Gastrocnemius medialis (tissue), 4 donors: ENCODE measurements around the gene NUFIP2.

Experiments
- CTCF ChIP-seq, 5 experiments: fragments of 450-650 bp in 3 of 5; fragments of 200-600 bp in 2 of 5; sonication (generic) in 2 of 5; IDR thresholded peaks in 4 of 5; conservative IDR thresholded peaks in 1 of 5; 1 replicate in 4 of 5; 2 replicates in 1 of 5; pipeline ENCODE4 v1.5.1; 2016 to 2019; ENCODE audit warnings: antibody characterized with exemption in 5 of 5, mild to moderate bottlenecking in 3 of 5, moderate library complexity in 3 of 5
- POLR2A ChIP-seq, 2 donors: fragments of 450-650 bp; IDR thresholded peaks; one replicate each; pipeline ENCODE4 v1.6.1; 2017; ENCODE audit warnings: antibody characterized with exemption in 2 of 2, mild to moderate bottlenecking in 2 of 2, moderate library complexity in 2 of 2

GRCh38 chr17:29215174-29215573, 78.8 kb downstream of the NUFIP2 start:
- TF ChIP-seq CTCF (IDR thresholded peaks at IDR 0.05 in 4 of 5, conservative IDR thresholded peaks at IDR 0.05 in 1 of 5) (no peak), POLR2A (IDR thresholded peaks at IDR 0.05) (no peak)
